Chondrocyte (in vitro differentiated cells): ENCODE results near the gene GMEB2. TPM values are rescaled to one million over a fixed set of nuclear protein-coding genes. Genes with fewer than 3 reads are reported as not detected.
"Not testable (repeated sequence)": the region's sequence is repeated elsewhere in the genome, so short reads cannot be mapped to it uniquely, and the experiment has no call there.

Source experiments
- DNase-seq: peaks from one replicate; pipeline ENCODE4 v3.0.0; 2021; ENCODE audit warnings: mixed read lengths, low spot score
- H3K27ac Mint-ChIP-seq: one replicate; pipeline ENCODE4 v1.8.0; 2021; ENCODE audit warnings: mild to moderate bottlenecking, moderate library complexity, mixed read lengths; ENCODE audit not compliant: unreplicated experiment
- H3K27me3 Mint-ChIP-seq: 2 replicates; pipeline ENCODE4 v1.8.0; 2021; ENCODE audit warnings: low read depth, mixed read lengths
- H3K36me3 Mint-ChIP-seq: 2 replicates; pipeline ENCODE4 v1.8.0; 2021; ENCODE audit warnings: low read depth, mixed read lengths
- H3K4me1 Mint-ChIP-seq: 2 replicates; pipeline ENCODE4 v1.8.0; 2021; ENCODE audit warnings: low read depth, mild to moderate bottlenecking, mixed read lengths
- H3K4me3 Mint-ChIP-seq: one replicate; pipeline ENCODE4 v1.8.0; 2021; ENCODE audit warnings: mild to moderate bottlenecking, moderate library complexity, mixed read lengths; ENCODE audit not compliant: unreplicated experiment
- H3K9me3 Mint-ChIP-seq: 2 replicates; pipeline ENCODE4 v1.8.0; 2021; ENCODE audit warnings: low read depth, mixed read lengths
- total RNA-seq: library from RNA; stranded (reverse); gene quantifications from 3 replicates; pipeline ENCODE4 v1.2.1, GENCODE V29; 2021
- TF ChIP-seq, protein P1 (sequence below): fragments of 200-600 bp; sonication (generic); IDR thresholded peaks from 2 replicates; pipeline ENCODE4 v1.5.0; 2021; ENCODE audit warnings: antibody characterized with exemption, mild to moderate bottlenecking, moderate library complexity

Gene GMEB2
- total RNA-seq, 1 donor from 2014 or later: 8.5 TPM

DNA sequence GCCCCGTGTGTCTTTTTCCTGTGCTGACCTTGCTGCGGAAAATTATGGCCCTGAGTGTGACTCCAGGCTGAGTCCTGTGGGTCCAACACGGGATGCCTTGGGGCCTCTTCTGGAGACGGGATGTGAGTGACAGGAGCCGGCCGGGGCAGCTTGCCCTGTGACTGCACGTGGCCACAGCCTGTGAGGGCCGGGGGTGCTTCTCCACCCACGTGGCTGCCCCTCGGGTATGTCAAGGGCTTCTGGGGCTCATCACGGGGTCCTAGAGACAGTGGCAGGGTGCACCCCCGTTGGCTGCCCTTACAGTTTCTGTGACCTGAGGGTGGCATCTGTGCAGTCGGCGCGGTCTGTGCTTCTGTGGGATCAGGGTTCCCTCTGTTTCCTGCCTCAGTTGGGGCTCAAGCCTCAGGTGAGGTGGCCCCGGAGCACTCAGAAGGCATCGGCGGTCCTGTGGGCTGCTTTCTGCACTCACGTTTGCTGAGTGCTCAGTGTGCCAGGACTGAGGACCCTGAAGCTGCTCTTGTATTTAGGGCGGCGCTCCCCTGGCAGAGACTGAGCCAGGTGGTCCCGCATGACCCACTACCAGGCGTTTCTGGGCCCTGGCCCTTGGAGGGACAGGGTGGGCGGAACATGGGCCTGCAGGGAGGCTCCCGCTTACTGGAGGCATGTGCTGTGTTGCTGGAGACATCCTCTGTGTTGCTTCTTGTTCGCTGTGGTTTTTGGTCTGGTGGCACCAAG, 36.6 kb upstream of the GMEB2 start:
- Mint-ChIP-seq H3K9me3 (no peaks in the 10 kb centered on the region), H3K27me3 (no peaks in the 10 kb centered on the region), H3K27ac (no peak overlapping the region), H3K36me3 (peaks cover 16% of the 10 kb centered on the region), H3K4me3 (no peak overlapping the region), H3K4me1 (peaks cover 13% of the 10 kb centered on the region)
- no peak for DNase-seq
- TF ChIP-seq, protein P1, sequence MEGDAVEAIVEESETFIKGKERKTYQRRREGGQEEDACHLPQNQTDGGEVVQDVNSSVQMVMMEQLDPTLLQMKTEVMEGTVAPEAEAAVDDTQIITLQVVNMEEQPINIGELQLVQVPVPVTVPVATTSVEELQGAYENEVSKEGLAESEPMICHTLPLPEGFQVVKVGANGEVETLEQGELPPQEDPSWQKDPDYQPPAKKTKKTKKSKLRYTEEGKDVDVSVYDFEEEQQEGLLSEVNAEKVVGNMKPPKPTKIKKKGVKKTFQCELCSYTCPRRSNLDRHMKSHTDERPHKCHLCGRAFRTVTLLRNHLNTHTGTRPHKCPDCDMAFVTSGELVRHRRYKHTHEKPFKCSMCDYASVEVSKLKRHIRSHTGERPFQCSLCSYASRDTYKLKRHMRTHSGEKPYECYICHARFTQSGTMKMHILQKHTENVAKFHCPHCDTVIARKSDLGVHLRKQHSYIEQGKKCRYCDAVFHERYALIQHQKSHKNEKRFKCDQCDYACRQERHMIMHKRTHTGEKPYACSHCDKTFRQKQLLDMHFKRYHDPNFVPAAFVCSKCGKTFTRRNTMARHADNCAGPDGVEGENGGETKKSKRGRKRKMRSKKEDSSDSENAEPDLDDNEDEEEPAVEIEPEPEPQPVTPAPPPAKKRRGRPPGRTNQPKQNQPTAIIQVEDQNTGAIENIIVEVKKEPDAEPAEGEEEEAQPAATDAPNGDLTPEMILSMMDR: no peak

DNA sequence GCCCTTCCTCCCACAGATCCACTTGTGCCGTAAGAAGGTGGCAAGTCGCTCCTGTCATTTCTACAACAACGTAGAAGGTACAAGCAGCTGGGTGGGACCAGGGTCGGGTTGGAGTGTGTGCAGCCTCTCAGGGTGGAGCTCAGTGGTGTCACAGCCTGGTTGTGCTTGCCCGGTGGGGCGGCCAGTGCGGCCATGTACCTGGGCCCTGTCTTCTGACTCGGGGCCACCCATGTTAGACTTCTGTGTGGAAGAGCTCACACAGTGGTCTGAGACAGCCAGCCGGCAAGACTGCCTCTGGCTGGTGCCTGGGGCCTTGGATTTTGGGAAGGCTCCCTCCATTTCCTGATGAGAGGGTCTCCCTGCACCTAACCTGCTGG, 35.9 kb upstream of the GMEB2 start:
- Mint-ChIP-seq H3K4me1 (peaks cover 17% of the 10 kb centered on the region), H3K9me3 (no peaks in the 10 kb centered on the region), H3K27me3 (no peaks in the 10 kb centered on the region), H3K4me3 (no peak overlapping the region), H3K27ac (no peak overlapping the region), H3K36me3 (peaks cover 12% of the 10 kb centered on the region)
- TF ChIP-seq, protein P1: no peak
- DNase-seq: no peak

DNA sequence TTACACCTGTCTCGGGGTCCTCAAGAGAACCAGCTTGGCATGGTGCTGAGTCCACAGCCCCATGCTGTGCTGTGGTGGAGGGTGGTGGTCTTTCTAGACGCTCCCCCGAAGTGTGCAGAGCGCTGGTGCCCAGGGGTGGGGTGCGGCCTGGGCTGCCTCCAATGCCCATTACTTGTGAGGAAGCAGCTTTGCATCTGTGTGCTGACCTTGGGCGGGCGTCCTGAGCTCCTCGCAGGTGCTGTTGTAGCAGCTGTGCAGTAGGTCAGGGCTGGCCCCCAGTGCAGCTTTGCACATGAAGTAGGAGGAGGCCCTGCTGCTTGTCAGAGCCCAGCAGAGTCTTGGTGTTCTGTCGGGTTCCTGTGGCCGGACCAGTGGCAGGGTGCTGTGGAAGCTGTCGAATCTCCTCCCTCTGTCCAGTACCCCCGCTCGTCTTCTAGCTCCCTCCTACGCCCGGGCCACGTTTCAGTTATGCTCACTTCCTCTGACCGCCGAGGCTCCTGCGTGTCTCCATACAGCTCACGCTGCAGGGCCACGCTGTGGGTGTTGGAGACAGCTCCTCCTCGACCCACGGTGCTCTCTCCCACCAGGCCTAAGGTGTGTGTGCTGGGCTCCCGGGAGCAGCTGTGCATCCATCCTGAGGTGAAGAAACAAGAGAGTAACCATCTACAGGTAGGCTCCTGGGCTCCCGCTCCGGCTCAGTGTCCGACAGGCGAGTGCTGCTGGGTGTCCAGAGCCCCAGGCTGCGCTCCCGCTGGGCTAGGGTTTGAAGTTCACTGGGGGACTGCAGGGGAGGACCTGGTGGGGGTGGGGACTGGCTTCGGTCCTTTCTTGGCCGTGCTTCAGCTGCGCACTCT, 35.3 kb upstream of the GMEB2 start:
- Mint-ChIP-seq H3K4me1 (peaks cover 20% of the 10 kb centered on the region), H3K27me3 (no peaks in the 10 kb centered on the region), H3K9me3 (no peaks in the 10 kb centered on the region), H3K27ac (no peak overlapping the region), H3K4me3 (no peak overlapping the region), H3K36me3 (peaks cover 12% of the 10 kb centered on the region)
- peak; percentile 93 for DNase-seq
- TF ChIP-seq, protein P1: no peak

DNA sequence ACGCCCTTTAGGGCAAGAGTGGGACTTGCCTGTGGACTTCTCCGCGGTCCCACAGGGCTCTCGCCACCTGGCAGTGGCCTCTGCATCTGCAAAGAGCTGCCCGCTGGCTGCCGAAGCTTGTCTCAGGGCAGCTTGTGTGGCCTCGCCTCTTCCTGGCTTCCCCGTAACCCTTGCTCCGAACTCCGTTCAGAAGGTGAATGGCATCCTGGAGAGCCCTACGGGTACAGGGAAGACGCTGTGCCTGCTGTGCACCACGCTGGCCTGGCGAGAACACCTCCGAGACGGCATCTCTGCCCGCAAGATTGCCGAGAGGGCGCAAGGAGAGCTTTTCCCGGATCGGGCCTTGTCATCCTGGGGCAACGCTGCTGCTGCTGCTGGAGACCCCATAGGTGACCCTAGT, 34.2 kb upstream of the GMEB2 start:
- H3K4me3 Mint-ChIP-seq: no peak overlapping the region
- no peak overlapping the region for H3K27ac Mint-ChIP-seq
- peak; percentile 83 for DNase-seq
- H3K36me3 Mint-ChIP-seq: peaks cover 7% of the 10 kb centered on the region
- TF ChIP-seq, protein P1: no peak
- peaks cover 20% of the 10 kb centered on the region for H3K4me1 Mint-ChIP-seq
- H3K9me3 Mint-ChIP-seq: no peaks in the 10 kb centered on the region
- H3K27me3 Mint-ChIP-seq: no peaks in the 10 kb centered on the region

DNA sequence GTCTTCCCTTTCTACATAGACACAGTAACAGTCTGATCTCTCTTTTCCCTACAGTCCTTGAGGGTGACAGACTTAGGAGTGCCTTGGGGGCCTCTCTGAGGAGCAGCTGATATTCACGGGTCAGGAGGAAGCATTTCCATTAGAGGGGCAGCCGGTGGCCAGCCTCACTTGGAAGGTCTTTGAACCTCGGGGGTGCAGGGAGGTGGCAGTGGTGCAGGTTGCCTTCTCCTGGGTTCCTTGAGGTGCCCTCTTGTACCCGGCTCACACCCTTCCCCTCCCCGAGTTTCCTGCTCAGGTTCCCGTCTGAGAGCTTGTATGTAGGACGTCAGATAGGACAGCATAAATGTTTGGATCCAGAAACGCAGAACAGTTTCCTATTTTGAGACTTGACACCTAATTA, 33.7 kb upstream of the GMEB2 start:
- H3K36me3 Mint-ChIP-seq: peaks cover 4% of the 10 kb centered on the region
- no peaks in the 10 kb centered on the region for H3K27me3 Mint-ChIP-seq
- H3K9me3 Mint-ChIP-seq: no peaks in the 10 kb centered on the region
- TF ChIP-seq, protein P1: no peak
- H3K4me3 Mint-ChIP-seq: no peak overlapping the region
- H3K27ac Mint-ChIP-seq: no peak overlapping the region
- DNase-seq: no peak
- peaks cover 20% of the 10 kb centered on the region for H3K4me1 Mint-ChIP-seq

DNA sequence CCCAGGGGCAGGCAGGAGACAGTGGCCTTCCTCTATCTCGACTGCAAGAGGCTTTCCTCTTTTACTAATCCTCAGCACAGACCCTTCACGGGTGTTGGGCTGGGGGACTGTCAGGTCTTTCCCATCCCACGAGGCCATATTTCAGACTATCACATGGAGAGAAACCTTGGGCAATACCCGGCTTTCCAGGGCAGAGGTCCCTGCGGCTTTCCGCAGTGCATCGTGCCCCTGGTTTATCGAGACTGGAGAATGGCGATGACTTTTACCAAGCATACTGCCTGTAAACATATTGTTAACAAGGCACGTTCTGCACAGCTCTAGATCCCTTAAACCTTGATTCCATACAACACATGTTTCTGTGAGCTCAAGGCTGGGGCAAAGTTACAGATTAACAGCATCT, 33.3 kb upstream of the GMEB2 start:
- not testable (repeated sequence) for H3K27ac Mint-ChIP-seq, H3K9me3 Mint-ChIP-seq, DNase-seq, H3K36me3 Mint-ChIP-seq, H3K27me3 Mint-ChIP-seq
- Mint-ChIP-seq H3K4me1 (peaks cover 20% of the 10 kb centered on the region), H3K4me3 (peak overlapping the region; percentile 97)
